B cell (primary cell): Measurements from ENCODE around the gene FER.

ENCODE experiments used
- CTCF ChIP-seq: fragments of 200-600 bp; IDR thresholded peaks from one replicate; pipeline ENCODE4 v1.8.0; 2022; ENCODE audit warnings: antibody characterized with exemption, mild to moderate bottlenecking
- EZH2 ChIP-seq: IDR thresholded peaks from 2 replicates; pipeline ENCODE4 v1.6.1; 2012; ENCODE audit warnings: borderline replicate concordance, low read depth, mild to moderate bottlenecking, moderate library complexity, low read length; ENCODE audit not compliant: insufficient read depth, poor library complexity, severe bottlenecking

GRCh38 chr5:108900668-108901067 is 153.0 kb downstream of the FER start:
- TF ChIP-seq EZH2 (no peak), CTCF (no peak)
